AG10803 (cell line): ENCODE measurements around the gene ZBP1.

Experiments
- DNase-seq: peaks from one replicate; pipeline ENCODE4 v3.0.0; 2010; ENCODE audit warnings: low read depth
- H3K4me3 ChIP-seq: 2 replicates; pipeline ENCODE4 v1.5.1; 2011; ENCODE audit warnings: mild to moderate bottlenecking, low read length, control low read depth
- CTCF ChIP-seq: conservative IDR thresholded peaks from 2 replicates; pipeline ENCODE4 v1.5.1; 2011; ENCODE audit warnings: mild to moderate bottlenecking, low read length, control low read depth, inconsistent platforms

Gene ZBP1

GRCh38 chr20:57582029-57582378, 38.2 kb downstream of the ZBP1 start:
- no peak for TF ChIP-seq CTCF
- H3K4me3 ChIP-seq: no peak overlapping the region
- no peak for DNase-seq

GRCh38 chr20:57581202-57582028, 38.8 kb downstream of the ZBP1 start:
- no peak overlapping the region for H3K4me3 ChIP-seq
- no peak for DNase-seq
- TF ChIP-seq CTCF: no peak

- TF ChIP-seq CTCF: no peak
- no peak overlapping the region for H3K4me3 ChIP-seq
- no peak for DNase-seq
Observed at GRCh38 chr20:57580478-57581201, 39.6 kb downstream of the ZBP1 start.

- no peak for DNase-seq
- H3K4me3 ChIP-seq: no peak overlapping the region
- no peak for TF ChIP-seq CTCF
Observed at GRCh38 chr20:57579898-57580447, 40.3 kb downstream of the ZBP1 start.

- no peak overlapping the region for H3K4me3 ChIP-seq
- TF ChIP-seq CTCF: no peak
- DNase-seq: no peak
Observed at GRCh38 chr20:57579331-57579897, 40.8 kb downstream of the ZBP1 start.

GRCh38 chr20:57578476-57579165, 41.6 kb downstream of the ZBP1 start:
- TF ChIP-seq CTCF: no peak
- DNase-seq: no peak
- H3K4me3 ChIP-seq: no peak overlapping the region
